ENCODE measurements around the gene TNS4.

The TNS4 gene

DNA sequence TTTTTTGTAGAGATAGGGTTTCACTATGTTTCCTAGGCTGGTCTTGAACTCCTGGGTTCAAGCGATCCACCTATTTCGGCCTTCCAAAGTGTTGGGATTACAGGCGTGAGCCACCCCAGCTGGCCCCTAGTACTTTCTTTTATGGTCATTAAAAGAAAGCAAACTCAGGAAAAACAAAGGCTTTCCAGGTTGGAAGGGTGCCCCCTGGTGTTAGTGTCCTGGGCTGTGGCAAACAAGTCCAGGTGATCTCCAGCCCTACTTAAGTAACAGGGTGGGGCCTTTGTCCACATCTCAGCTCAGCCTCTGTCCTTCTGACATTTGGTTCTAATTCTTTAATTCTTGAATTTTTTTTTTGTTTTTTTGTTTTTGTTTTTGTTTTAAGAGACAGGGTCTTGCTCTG lies 51.2 kb downstream of the TNS4 start:
- TF ChIP-seq FOXP2 (optimal IDR thresholded peaks at IDR 0.05; ENCODE audit: control extremely low read depth, extremely low read length, insufficient read depth) (no peak), POLR2AphosphoS5 (IDR thresholded peaks at IDR 0.05; ENCODE audit: borderline replicate concordance, low read depth, low read length) (no peak), EZH2 (IDR thresholded peaks at IDR 0.05) (no peak)
- H3K27ac ChIP-seq, result no peak overlapping the region
- DNase-seq (ENCODE audit: low read depth, low spot score), result no peak
- no peaks in the 10 kb centered on the region for H3K9me3 ChIP-seq (ENCODE audit: low read depth, low read length)
- peaks cover 20% of the 10 kb centered on the region for H3K36me3 ChIP-seq (ENCODE audit: insufficient read depth, low read length)
- no peak overlapping the region for H3K4me3 ChIP-seq
- no peak overlapping the region for H3K9ac ChIP-seq (ENCODE audit: insufficient read length)

DNA sequence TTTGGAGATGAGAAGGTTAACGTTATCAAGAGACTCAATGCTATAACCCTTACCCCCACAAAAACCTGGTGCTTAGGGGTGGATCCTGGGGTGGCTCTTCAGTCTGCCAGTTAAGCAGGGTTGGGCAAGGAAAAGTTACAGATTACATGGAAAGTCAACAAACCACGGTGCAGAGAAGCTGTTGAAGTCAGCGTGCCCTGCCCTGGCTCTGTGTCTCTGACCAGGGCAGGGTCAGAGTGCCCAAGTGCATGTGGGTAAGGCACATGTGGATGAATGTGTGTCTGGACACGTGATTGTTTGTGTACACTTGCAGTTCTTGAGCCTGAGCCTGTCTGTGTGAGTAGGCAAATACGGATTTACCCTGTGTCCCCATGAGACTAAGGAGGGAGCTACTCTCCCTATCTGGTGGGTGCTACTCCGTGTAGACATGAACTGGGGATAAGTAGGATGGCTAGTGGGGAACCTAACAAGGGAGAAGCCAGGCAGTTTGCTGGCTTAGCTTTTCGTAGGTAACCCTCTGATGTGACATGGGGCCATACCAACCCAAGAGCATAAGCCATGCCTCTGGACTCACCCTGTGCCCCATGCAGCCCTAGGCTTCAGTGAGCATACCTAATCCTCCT lies 52.7 kb downstream of the TNS4 start:
- H3K9ac ChIP-seq (ENCODE audit: insufficient read length), result no peak overlapping the region
- H3K27ac ChIP-seq, result peak overlapping the region; percentile 68
- no peak overlapping the region for H3K4me3 ChIP-seq
- no peaks in the 10 kb centered on the region for H3K9me3 ChIP-seq (ENCODE audit: low read depth, low read length)
- TF ChIP-seq EZH2 (IDR thresholded peaks at IDR 0.05), result no peak
- TF ChIP-seq POLR2AphosphoS5 (IDR thresholded peaks at IDR 0.05; ENCODE audit: borderline replicate concordance, low read depth, low read length), result no peak
- TF ChIP-seq FOXP2 (optimal IDR thresholded peaks at IDR 0.05; ENCODE audit: control extremely low read depth, extremely low read length, insufficient read depth), result no peak
- no peak for DNase-seq (ENCODE audit: low read depth, low spot score)
- H3K36me3 ChIP-seq (ENCODE audit: insufficient read depth, low read length), result peaks cover 9% of the 10 kb centered on the region

DNA sequence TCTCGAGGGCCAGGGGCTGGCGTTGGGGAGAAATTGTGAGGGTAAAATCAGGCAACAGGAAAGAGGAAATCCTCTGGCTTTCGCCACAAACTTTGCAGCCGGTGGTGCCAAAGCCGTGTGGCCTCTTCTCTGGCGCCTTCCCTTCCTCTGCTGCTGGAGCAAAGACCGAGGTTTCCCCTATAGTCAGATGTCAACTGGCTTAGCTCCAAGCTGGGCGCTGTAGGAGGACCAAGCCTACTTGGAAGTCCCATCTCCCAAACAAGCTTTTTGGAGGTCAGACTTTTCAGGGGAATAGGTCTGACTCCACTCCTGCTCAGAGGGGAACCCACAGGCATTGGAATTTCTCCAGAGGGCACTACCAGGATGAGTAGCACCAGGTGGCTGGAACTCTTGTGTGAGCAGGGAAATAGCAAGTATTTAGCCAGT lies 53.2 kb downstream of the TNS4 start:
- no peak overlapping the region for H3K9ac ChIP-seq (ENCODE audit: insufficient read length)

DNA sequence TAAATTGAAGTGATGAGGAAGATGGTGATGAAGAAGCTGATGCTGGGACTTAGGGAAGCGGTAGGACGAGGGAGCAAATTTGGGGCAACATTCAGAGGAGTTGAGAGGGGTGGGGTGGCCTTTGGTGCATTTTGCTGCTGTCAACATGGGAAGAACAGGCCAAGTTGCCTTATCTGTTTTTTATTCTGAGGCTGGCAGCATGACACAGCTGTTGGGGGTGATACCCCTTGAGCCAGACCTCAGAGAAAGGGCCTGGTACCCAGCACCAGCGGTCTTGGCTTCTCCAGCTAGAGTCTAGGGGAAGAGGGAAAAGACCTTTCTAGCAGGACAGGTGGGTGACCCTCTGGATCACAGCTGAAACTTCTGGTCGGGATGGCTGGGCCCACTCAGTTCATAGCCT lies 53.6 kb downstream of the TNS4 start:
- Histone ChIP-seq H3K9me3 (ENCODE audit: low read depth, low read length) (no peaks in the 10 kb centered on the region), H3K4me3 (0 out of 2 replicates have a peak overlapping the region, but pooled peaks have one; percentile 12), H3K9ac (ENCODE audit: insufficient read length) (no peak overlapping the region), H3K27ac (peak overlapping the region; percentile 68; the same call in 1 of the 2 replicates), H3K36me3 (ENCODE audit: insufficient read depth, low read length) (peaks cover under 1% of the 10 kb centered on the region; the same call in 1 of the 2 replicates)
- no peak for DNase-seq (ENCODE audit: low read depth, low spot score)
- no peak for TF ChIP-seq POLR2AphosphoS5 (IDR thresholded peaks at IDR 0.05; ENCODE audit: borderline replicate concordance, low read depth, low read length)
- TF ChIP-seq FOXP2 (optimal IDR thresholded peaks at IDR 0.05; ENCODE audit: control extremely low read depth, extremely low read length, insufficient read depth), result no peak
- no peak for TF ChIP-seq EZH2 (IDR thresholded peaks at IDR 0.05)

More for the DNA sequence above, 53.2 kb downstream of the TNS4 start:
- Histone ChIP-seq H3K36me3 (ENCODE audit: insufficient read depth, low read length) (peaks cover 5% of the 10 kb centered on the region), H3K27ac (peak overlapping the region; percentile 68), H3K9me3 (ENCODE audit: low read depth, low read length) (no peaks in the 10 kb centered on the region), H3K4me3 (0 out of 2 replicates have a peak overlapping the region, but pooled peaks have one; percentile 12)
- TF ChIP-seq FOXP2 (optimal IDR thresholded peaks at IDR 0.05; ENCODE audit: control extremely low read depth, extremely low read length, insufficient read depth), result no peak
- TF ChIP-seq EZH2 (IDR thresholded peaks at IDR 0.05), result no peak
- TF ChIP-seq POLR2AphosphoS5 (IDR thresholded peaks at IDR 0.05; ENCODE audit: borderline replicate concordance, low read depth, low read length), result no peak
- no peak for DNase-seq (ENCODE audit: low read depth, low spot score)

DNA sequence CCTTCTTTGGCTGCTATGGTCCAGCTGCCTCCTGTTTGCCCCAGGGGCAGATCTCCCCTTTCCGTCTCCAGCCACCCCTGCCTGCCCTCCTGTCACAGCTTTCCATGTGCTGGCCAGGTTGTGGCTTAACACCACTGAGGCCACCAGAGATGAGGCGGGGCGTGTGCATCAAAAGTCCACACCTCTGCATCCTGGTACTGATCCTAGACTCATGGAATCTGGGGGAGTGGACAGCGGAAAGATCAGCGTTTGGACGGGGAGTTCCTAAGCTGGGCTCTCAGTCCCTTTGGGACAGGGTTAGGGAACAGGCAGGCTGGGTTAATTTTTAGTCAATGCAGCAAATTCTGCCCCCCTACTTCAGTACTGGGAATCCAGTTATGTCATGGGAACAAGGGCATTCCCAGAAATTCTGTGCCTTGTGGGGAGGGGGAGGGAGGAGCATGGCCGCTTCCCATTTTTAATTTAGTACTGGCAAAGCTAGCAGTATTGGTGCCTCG lies 54.2 kb downstream of the TNS4 start:
- Histone ChIP-seq H3K36me3 (ENCODE audit: insufficient read depth, low read length) (no peaks in the 10 kb centered on the region; the same call in 1 of the 2 replicates), H3K9me3 (ENCODE audit: low read depth, low read length) (no peaks in the 10 kb centered on the region), H3K4me3 (no peak overlapping the region; the same call in 1 of the 2 replicates), H3K9ac (ENCODE audit: insufficient read length) (no peak overlapping the region), H3K27ac (no peak overlapping the region)
- DNase-seq (ENCODE audit: low read depth, low spot score), result no peak
- no peak for TF ChIP-seq EZH2 (IDR thresholded peaks at IDR 0.05)
- no peak for TF ChIP-seq POLR2AphosphoS5 (IDR thresholded peaks at IDR 0.05; ENCODE audit: borderline replicate concordance, low read depth, low read length)
- TF ChIP-seq FOXP2 (optimal IDR thresholded peaks at IDR 0.05; ENCODE audit: control extremely low read depth, extremely low read length, insufficient read depth), result no peak

DNA sequence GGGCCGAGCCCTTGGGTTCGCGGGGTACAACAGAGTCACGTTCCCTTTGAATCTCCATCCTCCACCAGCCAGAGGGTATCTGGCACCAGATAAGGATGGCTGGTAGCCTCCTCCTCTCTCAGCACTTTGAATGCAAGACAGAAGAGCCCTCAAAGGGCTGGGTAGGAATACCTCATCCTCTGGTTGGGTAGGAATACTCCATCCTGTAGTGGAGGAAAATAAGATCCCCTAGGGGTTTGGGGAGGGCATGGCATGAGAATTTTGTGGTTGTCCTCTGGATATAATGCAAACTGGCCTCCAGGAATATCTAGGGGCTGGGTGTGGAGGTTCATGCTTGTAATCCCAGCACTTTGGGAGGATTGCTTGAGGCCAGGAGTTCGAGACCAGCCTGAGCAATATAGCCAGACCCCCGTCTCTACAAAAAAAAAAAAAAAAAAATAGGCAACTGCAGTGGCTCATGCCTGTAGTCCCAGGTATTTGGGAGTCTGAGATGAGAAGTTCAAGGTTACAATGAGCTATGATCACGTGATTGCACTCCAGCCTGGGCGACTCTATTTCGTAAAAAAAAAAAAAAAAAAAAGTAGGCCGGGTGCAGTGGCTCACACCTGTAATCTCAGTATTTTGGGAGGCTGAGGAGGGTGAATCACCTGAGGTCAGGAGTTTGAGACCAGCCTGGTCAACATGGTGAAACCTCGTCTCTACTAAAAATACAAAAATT lies 55.5 kb downstream of the TNS4 start:
- Histone ChIP-seq H3K36me3 (ENCODE audit: insufficient read depth, low read length) (no peaks in the 10 kb centered on the region), H3K9me3 (ENCODE audit: low read depth, low read length) (no peaks in the 10 kb centered on the region), H3K9ac (ENCODE audit: insufficient read length) (peak overlapping the region; percentile 73), H3K27ac (no peak overlapping the region), H3K4me3 (peak overlapping the region; percentile 92)
- DNase-seq (ENCODE audit: low read depth, low spot score), result no peak
- no peak for TF ChIP-seq EZH2 (IDR thresholded peaks at IDR 0.05)
- TF ChIP-seq FOXP2 (optimal IDR thresholded peaks at IDR 0.05; ENCODE audit: control extremely low read depth, extremely low read length, insufficient read depth), result no peak
- TF ChIP-seq POLR2AphosphoS5 (IDR thresholded peaks at IDR 0.05; ENCODE audit: borderline replicate concordance, low read depth, low read length), result no peak

DNA sequence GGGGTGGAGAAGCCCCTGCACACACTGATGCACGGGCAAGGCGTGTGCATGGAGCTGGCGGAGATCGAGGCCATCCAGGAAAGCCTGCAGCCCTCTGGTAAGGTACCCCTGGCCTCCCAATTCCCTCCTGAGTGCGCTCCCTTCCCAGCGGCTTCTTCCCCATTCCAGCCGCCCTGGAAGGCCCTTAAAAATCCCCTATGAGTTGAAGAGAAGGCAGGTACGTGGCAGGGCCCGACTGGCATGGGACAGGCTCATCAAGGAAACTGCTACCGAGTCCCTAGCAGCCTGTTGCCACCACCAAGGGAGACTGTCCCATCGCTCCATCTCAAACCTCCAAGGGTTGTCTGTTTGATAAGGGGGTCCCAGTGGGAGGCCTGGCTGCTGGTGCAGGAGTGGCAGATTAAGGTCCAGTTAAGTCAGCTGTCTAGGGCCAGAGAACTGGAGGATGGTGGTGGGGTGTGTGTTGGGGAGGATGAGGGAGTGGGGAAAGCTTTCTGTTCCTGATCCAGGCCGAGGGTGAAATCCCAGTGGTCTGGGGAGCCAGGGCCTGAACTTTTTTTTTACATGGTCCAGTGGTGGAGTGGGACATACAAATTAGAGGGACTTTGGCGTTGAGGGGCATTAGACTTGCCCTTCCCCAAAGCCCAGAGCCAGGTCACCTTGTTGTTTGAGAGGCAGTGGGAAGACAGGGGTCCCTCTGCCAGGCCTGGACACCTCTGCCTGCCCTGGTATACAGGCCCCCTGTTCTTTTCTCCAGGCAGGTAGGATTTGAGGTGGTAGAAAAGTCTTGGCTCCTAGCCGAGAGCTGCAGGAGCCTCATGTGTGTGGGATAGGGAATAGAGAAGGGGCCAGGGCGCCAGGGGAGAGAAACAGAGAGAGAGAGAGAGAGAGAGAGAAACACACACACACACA lies 57.2 kb downstream of the TNS4 start:
- Histone ChIP-seq H3K36me3 (ENCODE audit: insufficient read depth, low read length) (no peaks in the 10 kb centered on the region), H3K4me3 (peak overlapping the region; percentile 92), H3K9ac (ENCODE audit: insufficient read length) (peak overlapping the region; percentile 73), H3K27ac (peak overlapping the region; percentile 71; the same call in 1 of the 2 replicates), H3K9me3 (ENCODE audit: low read depth, low read length) (no peaks in the 10 kb centered on the region)
- 0 out of 2 replicates have a peak, but pooled peaks have one; percentile 0 for TF ChIP-seq POLR2AphosphoS5 (IDR thresholded peaks at IDR 0.05; ENCODE audit: borderline replicate concordance, low read depth, low read length)
- no peak for TF ChIP-seq EZH2 (IDR thresholded peaks at IDR 0.05)
- no peak for TF ChIP-seq FOXP2 (optimal IDR thresholded peaks at IDR 0.05; ENCODE audit: control extremely low read depth, extremely low read length, insufficient read depth)
- DNase-seq (ENCODE audit: low read depth, low spot score), result no peak

Measured in SK-N-MC (cell line).